ENCODE data around the gene HOXB5. TPM values are rescaled to one million over a fixed set of nuclear protein-coding genes. Genes with fewer than 3 reads are reported as not detected.

The HOXB5 gene
- total RNA-seq, 4 donors from 2014 or later, result 0.27 to 2.7 (median 1.4) TPM

GRCh38 chr17:48601207-48601538 is 7.6 kb upstream of the HOXB5 start:
- TF ChIP-seq EP300 (IDR thresholded peaks at IDR 0.05) (no peak), POLR2AphosphoS5 (IDR thresholded peaks at IDR 0.05) (no peak), POLR2A (IDR thresholded peaks at IDR 0.05) (no peak)
- TF ChIP-seq, protein P1, sequence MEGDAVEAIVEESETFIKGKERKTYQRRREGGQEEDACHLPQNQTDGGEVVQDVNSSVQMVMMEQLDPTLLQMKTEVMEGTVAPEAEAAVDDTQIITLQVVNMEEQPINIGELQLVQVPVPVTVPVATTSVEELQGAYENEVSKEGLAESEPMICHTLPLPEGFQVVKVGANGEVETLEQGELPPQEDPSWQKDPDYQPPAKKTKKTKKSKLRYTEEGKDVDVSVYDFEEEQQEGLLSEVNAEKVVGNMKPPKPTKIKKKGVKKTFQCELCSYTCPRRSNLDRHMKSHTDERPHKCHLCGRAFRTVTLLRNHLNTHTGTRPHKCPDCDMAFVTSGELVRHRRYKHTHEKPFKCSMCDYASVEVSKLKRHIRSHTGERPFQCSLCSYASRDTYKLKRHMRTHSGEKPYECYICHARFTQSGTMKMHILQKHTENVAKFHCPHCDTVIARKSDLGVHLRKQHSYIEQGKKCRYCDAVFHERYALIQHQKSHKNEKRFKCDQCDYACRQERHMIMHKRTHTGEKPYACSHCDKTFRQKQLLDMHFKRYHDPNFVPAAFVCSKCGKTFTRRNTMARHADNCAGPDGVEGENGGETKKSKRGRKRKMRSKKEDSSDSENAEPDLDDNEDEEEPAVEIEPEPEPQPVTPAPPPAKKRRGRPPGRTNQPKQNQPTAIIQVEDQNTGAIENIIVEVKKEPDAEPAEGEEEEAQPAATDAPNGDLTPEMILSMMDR (IDR thresholded peaks at IDR 0.05), result no peak
- WGBS, 2 donors (ENCODE audit: low coverage in 1 of 2), result 44 to 60% methylated on average over 1 to 4 of the region's 4 CpGs

GRCh38 chr17:48600244-48601098 is 6.9 kb upstream of the HOXB5 start:
- Histone ChIP-seq H3K9me3 (no peaks in the 10 kb centered on the region), H3K36me3 (peaks cover 0 to 3% of the 10 kb centered on the region in 2 donors), H3K4me1 (peaks cover 0 to 57% (median 7%) of the 10 kb centered on the region in 3 donors), H3K27ac (no peak overlapping the region), H3K4me3 (no peak overlapping the region), H3K27me3 (peaks cover 100% of the 10 kb centered on the region)
- WGBS, 2 donors (ENCODE audit: low coverage in 1 of 2), result 69 to 74% methylated on average over 9 of the region's 17 CpGs
- no peak for TF ChIP-seq POLR2A (IDR thresholded peaks at IDR 0.05)
- TF ChIP-seq POLR2AphosphoS5 (IDR thresholded peaks at IDR 0.05), result no peak
- no peak for TF ChIP-seq EP300 (IDR thresholded peaks at IDR 0.05)
- TF ChIP-seq, protein P1 (IDR thresholded peaks at IDR 0.05), result no peak
- ATAC-seq, result no peak

More at GRCh38 chr17:48601207-48601538, 7.6 kb upstream of the HOXB5 start:
- Histone ChIP-seq H3K4me1 (peaks cover 0 to 54% (median 6%) of the 10 kb centered on the region in 3 donors), H3K9me3 (no peaks in the 10 kb centered on the region), H3K27ac (no peak overlapping the region), H3K4me3 (no peak overlapping the region), H3K36me3 (no peaks in the 10 kb centered on the region), H3K27me3 (peaks cover 100% of the 10 kb centered on the region)
- no peak for ATAC-seq

DNA sequence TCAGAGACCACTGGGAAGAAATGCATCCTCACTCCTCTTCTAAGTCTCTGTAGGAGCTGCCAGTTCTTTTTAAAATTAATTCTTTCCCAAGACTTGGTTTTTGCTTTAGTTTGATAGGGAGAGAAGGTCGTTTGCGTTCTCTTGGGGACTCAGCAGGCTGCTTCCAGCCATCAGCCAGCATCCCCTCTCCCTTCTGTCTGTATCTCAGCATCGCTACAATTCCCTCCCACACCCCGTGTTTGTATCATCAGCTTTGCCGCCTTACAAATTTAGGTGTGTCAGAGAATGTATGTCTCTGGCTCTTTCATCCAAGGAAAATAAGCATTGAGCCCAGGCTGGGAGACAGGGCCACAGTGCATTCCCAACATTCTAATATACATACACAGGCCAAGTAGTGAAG is 5.8 kb upstream of the HOXB5 start:
- H3K4me3 ChIP-seq, result no peak overlapping the region
- 79 to 80% methylated on average over 3 to 5 of the region's 5 CpGs for WGBS, 2 donors (ENCODE audit: low coverage in 1 of 2)
- peaks cover 0 to 67% (median 7%) of the 10 kb centered on the region in 3 donors for H3K4me1 ChIP-seq
- H3K9me3 ChIP-seq, result no peaks in the 10 kb centered on the region
- H3K36me3 ChIP-seq, result peaks cover 0 to 3% of the 10 kb centered on the region in 2 donors
- TF ChIP-seq, protein P1 (IDR thresholded peaks at IDR 0.05), result no peak
- TF ChIP-seq POLR2A (IDR thresholded peaks at IDR 0.05) (no peak), EP300 (IDR thresholded peaks at IDR 0.05) (no peak), POLR2AphosphoS5 (IDR thresholded peaks at IDR 0.05) (no peak)
- no peak for ATAC-seq
- H3K27ac ChIP-seq, result no peak overlapping the region
- H3K27me3 ChIP-seq, result peaks cover 96% of the 10 kb centered on the region

DNA sequence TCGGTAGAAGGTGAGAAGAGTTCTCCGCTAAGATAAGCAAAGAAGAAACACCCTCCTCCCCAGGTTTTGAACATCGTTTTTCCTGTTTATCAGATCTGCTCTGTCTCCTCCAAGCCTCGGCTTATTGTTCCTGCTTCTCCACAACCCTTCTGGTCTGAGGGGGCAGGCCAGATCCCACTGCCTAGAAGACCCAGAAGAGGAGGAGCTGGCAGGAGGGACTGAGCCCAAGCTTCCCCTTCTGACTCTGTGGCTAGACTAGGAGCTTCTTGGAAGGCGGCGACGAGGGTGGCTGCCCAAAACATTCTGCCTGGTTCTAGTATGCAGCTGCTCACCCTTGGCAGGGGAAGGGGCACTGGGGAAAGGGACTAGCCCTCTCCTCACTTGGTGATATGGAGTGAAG is 5.2 kb upstream of the HOXB5 start:
- WGBS, 2 donors (ENCODE audit: low coverage in 1 of 2), result 43 to 57% methylated on average over 2 to 6 of the region's 7 CpGs
- peaks cover 90% of the 10 kb centered on the region for H3K27me3 ChIP-seq
- no peak for TF ChIP-seq EP300 (IDR thresholded peaks at IDR 0.05)
- no peak for TF ChIP-seq POLR2AphosphoS5 (IDR thresholded peaks at IDR 0.05)
- TF ChIP-seq, protein P1 (IDR thresholded peaks at IDR 0.05), result no peak
- TF ChIP-seq POLR2A (IDR thresholded peaks at IDR 0.05), result no peak
- no peak overlapping the region for H3K4me3 ChIP-seq
- no peaks in the 10 kb centered on the region for H3K9me3 ChIP-seq
- H3K36me3 ChIP-seq, result peaks cover 0 to 3% of the 10 kb centered on the region in 2 donors
- no peak overlapping the region for H3K27ac ChIP-seq
- H3K4me1 ChIP-seq, result peaks cover 0 to 68% (median 7%) of the 10 kb centered on the region in 3 donors
- ATAC-seq, result no peak

Data from gastroesophageal sphincter (tissue), 4 donors.